Astrocyte (in vitro differentiated cells and primary cell): Measurements from ENCODE around the gene CELF2. TPM values are rescaled to one million over a fixed set of nuclear protein-coding genes. Genes with fewer than 3 reads are reported as not detected.

Experiments used
- DNase-seq: peaks from one replicate; pipeline ENCODE4 v3.0.0-alpha.2; 2010; ENCODE audit warnings: low read depth
- FAIRE-seq: peaks from 2 replicates; lab custom pipeline; 2011; peaks lifted over from hg19 to GRCh38; lab: Jason Lieb, UNC
- H2AFZ ChIP-seq: 2 replicates; pipeline ENCODE4 v1.6.0; 2012; ENCODE audit warnings: low read depth, low read length, inconsistent platforms
- H3K27ac ChIP-seq: 2 replicates; pipeline ENCODE4 v1.5.1; 2011; ENCODE audit warnings: low read depth, low read length, inconsistent platforms
- H3K27me3 ChIP-seq: 2 replicates; pipeline ENCODE4 v1.6.0; 2011; ENCODE audit warnings: low read length, inconsistent platforms; ENCODE audit not compliant: insufficient read depth
- H3K36me3 ChIP-seq: 2 replicates; pipeline ENCODE4 v1.5.1; 2011; ENCODE audit warnings: low read length, inconsistent platforms; ENCODE audit not compliant: insufficient read depth
- H3K4me1 ChIP-seq: 2 replicates; pipeline ENCODE4 v1.5.1; 2011; ENCODE audit warnings: low read length, inconsistent platforms; ENCODE audit not compliant: insufficient read depth
- H3K4me2 ChIP-seq: 2 replicates; pipeline ENCODE4 v1.6.0; 2012; ENCODE audit warnings: low read length, inconsistent platforms
- H3K4me3 ChIP-seq: 2 replicates; pipeline ENCODE4 v1.5.1; 2011; ENCODE audit warnings: low read depth, mild to moderate bottlenecking, low read length, inconsistent platforms; ENCODE audit not compliant: insufficient read depth
- H3K79me2 ChIP-seq: 2 replicates; pipeline ENCODE4 v1.6.0; 2012; ENCODE audit warnings: mild to moderate bottlenecking, low read length, inconsistent platforms; ENCODE audit not compliant: insufficient read depth
- H3K9ac ChIP-seq: 2 replicates; pipeline ENCODE4 v1.6.0; 2012; ENCODE audit warnings: mild to moderate bottlenecking, low read length, inconsistent platforms
- H3K9me3 ChIP-seq: 2 replicates; pipeline ENCODE4 v1.5.1; 2012; ENCODE audit warnings: low read depth, mild to moderate bottlenecking, low read length, inconsistent platforms; ENCODE audit not compliant: insufficient read depth
- H4K20me1 ChIP-seq: 2 replicates; pipeline ENCODE4 v1.6.0; 2012; ENCODE audit warnings: low read length, inconsistent platforms; ENCODE audit not compliant: insufficient read depth
- H3K27ac Mint-ChIP-seq: one replicate; pipeline ENCODE4 v1.8.0; 2021; ENCODE audit warnings: mild to moderate bottlenecking, mixed read lengths; ENCODE audit not compliant: unreplicated experiment
- H3K27me3 Mint-ChIP-seq: one replicate; pipeline ENCODE4 v1.8.0; 2021; ENCODE audit warnings: low read depth, mixed read lengths; ENCODE audit not compliant: unreplicated experiment
- H3K36me3 Mint-ChIP-seq: one replicate; pipeline ENCODE4 v1.8.0; 2021; ENCODE audit warnings: low read depth, mixed read lengths; ENCODE audit not compliant: unreplicated experiment
- H3K4me1 Mint-ChIP-seq: one replicate; pipeline ENCODE4 v1.8.0; 2021; ENCODE audit warnings: low read depth, mixed read lengths; ENCODE audit not compliant: unreplicated experiment
- H3K4me3 Mint-ChIP-seq: one replicate; pipeline ENCODE4 v1.8.0; 2021; ENCODE audit warnings: mild to moderate bottlenecking, moderate library complexity, mixed read lengths; ENCODE audit not compliant: unreplicated experiment
- H3K9me3 Mint-ChIP-seq: one replicate; pipeline ENCODE4 v1.8.0; 2021; ENCODE audit warnings: mild to moderate bottlenecking, mixed read lengths; ENCODE audit not compliant: unreplicated experiment
- CTCF ChIP-seq: IDR thresholded peaks from 2 replicates; pipeline ENCODE4 v1.5.1; 2011; ENCODE audit warnings: low read depth, mild to moderate bottlenecking, inconsistent platforms, low read length, moderate library complexity; ENCODE audit not compliant: insufficient read depth
- EZH2 ChIP-seq: IDR thresholded peaks from 2 replicates; pipeline ENCODE4 v1.6.1; 2012; ENCODE audit warnings: mild to moderate bottlenecking, low read length, inconsistent platforms; ENCODE audit not compliant: insufficient read depth
- total RNA-seq: library from RNA; stranded (reverse); gene quantifications from 2 replicates; pipeline ENCODE4 v1.2.1, GENCODE V29; 2021

CELF2 gene
- total RNA-seq, 1 donor from 2014 or later: 76.1 TPM

GRCh38 chr10:11232222-11232961 lies 214.7 kb downstream of the CELF2 start:
- H3K9ac ChIP-seq: no peak overlapping the region
- no peaks in the 10 kb centered on the region for H3K27me3 Mint-ChIP-seq
- TF ChIP-seq CTCF: no peak
- no peak for TF ChIP-seq EZH2
- no peaks in the 10 kb centered on the region for H3K27me3 ChIP-seq
- no peak for DNase-seq
- no peak overlapping the region for H3K4me3 Mint-ChIP-seq
- H3K4me1 ChIP-seq: no peaks in the 10 kb centered on the region
- H3K27ac Mint-ChIP-seq: no peak overlapping the region
- H3K4me1 Mint-ChIP-seq: peaks cover 15% of the 10 kb centered on the region
- no peaks in the 10 kb centered on the region for H3K9me3 Mint-ChIP-seq
- peaks cover 3% of the 10 kb centered on the region for H3K36me3 Mint-ChIP-seq
- H4K20me1 ChIP-seq: no peaks in the 10 kb centered on the region
- no peaks in the 10 kb centered on the region for H3K79me2 ChIP-seq
- H3K9me3 ChIP-seq: no peaks in the 10 kb centered on the region
- H2AFZ ChIP-seq: no peak overlapping the region
- no peak overlapping the region for H3K4me3 ChIP-seq
- no peaks in the 10 kb centered on the region for H3K36me3 ChIP-seq
- H3K27ac ChIP-seq: no peak overlapping the region
- no peak overlapping the region for H3K4me2 ChIP-seq
- FAIRE-seq: peak; percentile 26

- H3K79me2 ChIP-seq: no peaks in the 10 kb centered on the region
- H3K4me2 ChIP-seq: no peak overlapping the region
- no peak for TF ChIP-seq EZH2
- H3K4me1 ChIP-seq: no peaks in the 10 kb centered on the region
- no peak overlapping the region for H3K27ac ChIP-seq
- peaks cover under 1% of the 10 kb centered on the region for H3K36me3 Mint-ChIP-seq
- no peaks in the 10 kb centered on the region for H3K27me3 ChIP-seq
- H3K4me3 ChIP-seq: no peak overlapping the region
- H4K20me1 ChIP-seq: no peaks in the 10 kb centered on the region
- H3K9me3 ChIP-seq: no peaks in the 10 kb centered on the region
- no peaks in the 10 kb centered on the region for H3K9me3 Mint-ChIP-seq
- H3K4me3 Mint-ChIP-seq: no peak overlapping the region
- H2AFZ ChIP-seq: no peak overlapping the region
- H3K4me1 Mint-ChIP-seq: peaks cover 15% of the 10 kb centered on the region
- H3K27me3 Mint-ChIP-seq: no peaks in the 10 kb centered on the region
- no peak for DNase-seq
- H3K36me3 ChIP-seq: no peaks in the 10 kb centered on the region
- no peak overlapping the region for H3K9ac ChIP-seq
- peak; percentile 52 for FAIRE-seq
- H3K27ac Mint-ChIP-seq: no peak overlapping the region
These were observed 217.3 kb downstream of the CELF2 start for GRCh38 chr10:11234857-11235531.

GRCh38 chr10:11235771-11236170 lies 218.1 kb downstream of the CELF2 start:
- FAIRE-seq (no peak), DNase-seq (no peak)
- H3K36me3 ChIP-seq: no peaks in the 10 kb centered on the region
- H3K27ac ChIP-seq: no peak overlapping the region
- H2AFZ ChIP-seq: no peak overlapping the region
- H3K27me3 ChIP-seq: no peaks in the 10 kb centered on the region
- no peaks in the 10 kb centered on the region for H3K4me1 ChIP-seq
- no peaks in the 10 kb centered on the region for H4K20me1 ChIP-seq
- no peaks in the 10 kb centered on the region for H3K79me2 ChIP-seq
- no peak overlapping the region for H3K4me3 Mint-ChIP-seq
- H3K4me1 Mint-ChIP-seq: peaks cover 15% of the 10 kb centered on the region
- H3K36me3 Mint-ChIP-seq: no peaks in the 10 kb centered on the region
- TF ChIP-seq EZH2 (no peak), CTCF (no peak)
- no peak overlapping the region for H3K4me2 ChIP-seq
- no peaks in the 10 kb centered on the region for H3K9me3 Mint-ChIP-seq
- H3K27ac Mint-ChIP-seq: no peak overlapping the region
- no peak overlapping the region for H3K4me3 ChIP-seq
- no peaks in the 10 kb centered on the region for H3K27me3 Mint-ChIP-seq
- H3K9me3 ChIP-seq: no peaks in the 10 kb centered on the region
- no peak overlapping the region for H3K9ac ChIP-seq
